Parathyroid adenoma (tissue), 2 donors: ENCODE results near the gene SOCS7.

Source experiments
- H2AFZ ChIP-seq: fragments of 300-600 bp; sonication (generic); one replicate; pipeline ENCODE4 v1.7.0; 2017; ENCODE audit warnings: antibody characterized with exemption, mild to moderate bottlenecking
- H3K27ac ChIP-seq: fragments of 300-600 bp; sonication (generic); one replicate; pipeline ENCODE4 v1.7.0; 2017
- H3K27me3 ChIP-seq: fragments of 300-600 bp; sonication (generic); one replicate; pipeline ENCODE4 v1.7.0; 2017; ENCODE audit warnings: low read length; ENCODE audit not compliant: control insufficient read depth, insufficient read depth
- H3K36me3 ChIP-seq: fragments of 300-600 bp; sonication (generic); one replicate; pipeline ENCODE4 v1.7.0; 2017; ENCODE audit warnings: low read length; ENCODE audit not compliant: control insufficient read depth, insufficient read depth
- H3K4me1 ChIP-seq: fragments of 300-600 bp; sonication (generic); one replicate; pipeline ENCODE4 v1.7.0; 2017; ENCODE audit warnings: control low read depth
- H3K4me2 ChIP-seq: fragments of 300-600 bp; sonication (generic); one replicate; pipeline ENCODE4 v1.7.0; 2017; ENCODE audit warnings: low read length
- H3K4me3 ChIP-seq: fragments of 300-600 bp; sonication (generic); one replicate; pipeline ENCODE4 v1.7.0; 2017; ENCODE audit warnings: low read depth, low read length
- H3K79me2 ChIP-seq: fragments of 300-600 bp; sonication (generic); one replicate; pipeline ENCODE4 v1.7.0; 2017; ENCODE audit warnings: control low read depth
- H3K9ac ChIP-seq: fragments of 300-600 bp; sonication (generic); one replicate; pipeline ENCODE4 v1.7.0; 2017; ENCODE audit warnings: mild to moderate bottlenecking
- H3K9me3 ChIP-seq: fragments of 300-600 bp; sonication (generic); one replicate; pipeline ENCODE4 v1.7.0; 2017; ENCODE audit warnings: low read length; ENCODE audit not compliant: control insufficient read depth
- CTCF ChIP-seq: fragments of 300-600 bp; sonication (generic); IDR thresholded peaks from one replicate; pipeline ENCODE4 v1.7.0; 2017; ENCODE audit warnings: antibody characterized with exemption, mild to moderate bottlenecking
- donor health status: primary hyperparathyroidism.

Gene SOCS7

DNA sequence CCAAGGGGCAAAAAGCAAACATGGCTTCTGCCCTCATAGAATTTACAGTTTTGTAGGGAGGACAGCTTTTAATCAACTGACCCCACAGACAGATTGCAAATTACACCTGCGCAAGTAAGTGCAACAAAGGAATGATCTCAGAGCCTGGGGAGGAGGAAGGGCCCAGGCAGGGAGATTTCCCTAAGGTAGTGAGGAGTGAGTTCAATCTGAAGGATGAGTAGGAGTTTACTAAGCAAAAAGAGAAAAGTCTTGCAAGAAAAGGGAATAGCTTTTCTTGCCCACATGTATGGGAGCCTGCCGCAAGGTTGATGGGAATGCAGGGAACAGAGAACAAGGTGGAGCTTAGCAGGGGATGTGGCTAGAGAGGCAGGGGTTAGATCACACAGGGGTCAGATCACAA, 1.6 kb upstream of the SOCS7 start:
- peaks cover 27% of the 10 kb centered on the region for H3K79me2 ChIP-seq
- H3K27ac ChIP-seq = no peak overlapping the region
- H2AFZ ChIP-seq = no peak overlapping the region
- H3K36me3 ChIP-seq = no peaks in the 10 kb centered on the region
- no peak overlapping the region for H3K4me3 ChIP-seq
- H3K27me3 ChIP-seq = no peaks in the 10 kb centered on the region
- no peak overlapping the region for H3K9ac ChIP-seq
- H3K9me3 ChIP-seq = no peaks in the 10 kb centered on the region
- peaks cover 6% of the 10 kb centered on the region for H3K4me1 ChIP-seq
- no peak overlapping the region for H3K4me2 ChIP-seq
- TF ChIP-seq CTCF = no peak

DNA sequence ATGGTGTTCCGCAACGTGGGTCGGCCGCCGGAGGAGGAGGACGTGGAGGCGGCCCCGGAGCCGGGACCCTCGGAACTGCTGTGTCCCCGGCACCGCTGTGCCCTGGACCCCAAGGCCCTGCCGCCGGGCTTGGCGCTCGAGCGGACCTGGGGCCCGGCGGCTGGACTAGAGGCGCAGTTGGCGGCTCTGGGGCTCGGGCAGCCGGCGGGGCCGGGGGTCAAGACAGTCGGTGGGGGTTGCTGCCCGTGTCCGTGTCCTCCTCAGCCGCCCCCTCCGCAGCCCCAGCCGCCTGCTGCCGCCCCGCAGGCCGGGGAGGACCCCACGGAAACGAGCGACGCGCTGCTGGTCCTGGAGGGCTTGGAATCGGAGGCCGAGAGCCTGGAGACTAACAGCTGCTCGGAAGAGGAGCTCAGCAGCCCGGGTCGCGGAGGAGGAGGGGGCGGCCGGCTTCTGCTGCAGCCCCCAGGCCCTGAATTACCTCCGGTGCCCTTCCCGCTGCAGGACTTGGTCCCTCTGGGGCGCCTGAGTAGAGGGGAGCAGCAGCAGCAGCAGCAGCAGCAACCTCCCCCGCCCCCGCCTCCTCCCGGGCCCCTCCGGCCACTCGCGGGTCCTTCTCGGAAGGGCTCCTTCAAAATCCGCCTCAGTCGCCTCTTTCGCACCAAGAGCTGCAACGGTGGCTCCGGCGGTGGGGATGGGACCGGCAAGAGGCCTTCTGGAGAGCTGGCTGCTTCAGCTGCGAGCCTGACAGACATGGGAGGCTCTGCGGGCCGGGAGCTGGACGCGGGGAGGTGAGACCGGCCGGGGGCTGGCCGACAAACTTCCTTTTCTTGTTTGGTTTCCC, 821 bp downstream of the SOCS7 start:
- peak overlapping the region; percentile 64 for H3K4me2 ChIP-seq
- no peaks in the 10 kb centered on the region for H3K36me3 ChIP-seq
- H3K9ac ChIP-seq = peak overlapping the region; percentile 63
- H3K9me3 ChIP-seq = no peaks in the 10 kb centered on the region
- no peak for TF ChIP-seq CTCF
- H3K27me3 ChIP-seq = no peaks in the 10 kb centered on the region
- H3K79me2 ChIP-seq = peaks cover 38% of the 10 kb centered on the region
- peak overlapping the region; percentile 62 for H3K4me3 ChIP-seq
- H3K27ac ChIP-seq = peak overlapping the region; percentile 45
- peaks cover 9% of the 10 kb centered on the region for H3K4me1 ChIP-seq
- H2AFZ ChIP-seq = peak overlapping the region; percentile 45

GRCh38 chr17:38353086-38353604, 1.5 kb downstream of the SOCS7 start:
- Histone ChIP-seq H3K27ac (peak overlapping the region; percentile 16), H2AFZ (peak overlapping the region; percentile 45), H3K4me2 (peak overlapping the region; percentile 64), H3K79me2 (peaks cover 38% of the 10 kb centered on the region), H3K4me3 (peak overlapping the region; percentile 62), H3K9ac (peak overlapping the region; percentile 63), H3K9me3 (no peaks in the 10 kb centered on the region), H3K27me3 (no peaks in the 10 kb centered on the region), H3K4me1 (peaks cover 9% of the 10 kb centered on the region), H3K36me3 (no peaks in the 10 kb centered on the region)
- no peak for TF ChIP-seq CTCF

- H3K4me2 ChIP-seq = peak overlapping the region; percentile 64
- H3K4me3 ChIP-seq = peak overlapping the region; percentile 62
- no peak overlapping the region for H3K9ac ChIP-seq
- H3K4me1 ChIP-seq = peaks cover 9% of the 10 kb centered on the region
- no peaks in the 10 kb centered on the region for H3K27me3 ChIP-seq
- peaks cover 38% of the 10 kb centered on the region for H3K79me2 ChIP-seq
- no peak overlapping the region for H2AFZ ChIP-seq
- H3K9me3 ChIP-seq = no peaks in the 10 kb centered on the region
- TF ChIP-seq CTCF = no peak
- no peak overlapping the region for H3K27ac ChIP-seq
- H3K36me3 ChIP-seq = no peaks in the 10 kb centered on the region
Measured at GRCh38 chr17:38353668-38354067, 2.0 kb downstream of the SOCS7 start.

GRCh38 chr17:38354466-38354865, 2.8 kb downstream of the SOCS7 start:
- no peak for TF ChIP-seq CTCF
- H2AFZ ChIP-seq = no peak overlapping the region
- no peak overlapping the region for H3K4me3 ChIP-seq
- peaks cover 9% of the 10 kb centered on the region for H3K4me1 ChIP-seq
- H3K9me3 ChIP-seq = no peaks in the 10 kb centered on the region
- no peaks in the 10 kb centered on the region for H3K36me3 ChIP-seq
- H3K27ac ChIP-seq = no peak overlapping the region
- no peak overlapping the region for H3K4me2 ChIP-seq
- H3K9ac ChIP-seq = no peak overlapping the region
- H3K79me2 ChIP-seq = peaks cover 44% of the 10 kb centered on the region
- no peaks in the 10 kb centered on the region for H3K27me3 ChIP-seq
